GM21737 (cell line): Measurements from ENCODE around the gene FUT2.
"Not testable (repeated sequence)": the region's sequence is repeated elsewhere in the genome, so short reads cannot be mapped to it uniquely, and the experiment has no call there.

Source experiments
- ATAC-seq: cut with Tn5 transposase; IDR thresholded peaks from one replicate; pipeline ENCODE4 v1.9.1; 2021; ENCODE audit warnings: mild to moderate bottlenecking, moderate library complexity; ENCODE audit not compliant: unreplicated experiment

The FUT2 gene

DNA sequence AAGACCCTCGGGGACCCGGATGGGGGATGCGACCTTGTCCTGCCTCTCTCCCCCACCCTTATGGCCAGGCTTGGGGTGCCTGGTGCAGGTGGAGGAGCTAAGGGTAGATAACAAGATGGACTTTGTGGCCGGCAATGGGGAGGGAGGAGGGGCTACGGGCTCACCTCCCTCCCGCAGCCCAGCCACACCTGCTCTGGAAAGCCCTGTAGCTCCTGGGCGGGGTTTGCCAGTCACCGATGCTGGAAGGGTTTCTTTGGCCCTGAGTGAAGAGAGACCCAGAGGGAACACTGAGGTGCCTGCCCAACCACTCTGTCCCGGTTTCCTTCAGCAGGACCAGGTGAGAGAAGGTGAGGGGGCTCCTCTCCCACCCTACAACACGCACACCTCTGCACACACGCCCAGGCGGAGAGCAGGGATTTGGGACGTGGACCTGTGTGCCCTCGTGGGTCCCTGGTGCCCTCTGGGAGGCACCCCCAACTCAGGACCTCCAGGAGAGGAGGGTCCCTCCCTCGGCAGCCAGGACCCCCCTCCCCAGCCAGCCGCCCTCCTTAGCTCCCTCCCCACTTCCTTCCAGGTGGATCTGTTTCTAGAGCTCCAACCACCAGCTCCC lies at the start of gene FUT2:
TSS of gene FUT2 (plus strand) at position 229 of the 610 bp plus-strand sequence. CDS start 6,986 bp downstream, outside the sequence.
- ATAC-seq, result no peak

DNA sequence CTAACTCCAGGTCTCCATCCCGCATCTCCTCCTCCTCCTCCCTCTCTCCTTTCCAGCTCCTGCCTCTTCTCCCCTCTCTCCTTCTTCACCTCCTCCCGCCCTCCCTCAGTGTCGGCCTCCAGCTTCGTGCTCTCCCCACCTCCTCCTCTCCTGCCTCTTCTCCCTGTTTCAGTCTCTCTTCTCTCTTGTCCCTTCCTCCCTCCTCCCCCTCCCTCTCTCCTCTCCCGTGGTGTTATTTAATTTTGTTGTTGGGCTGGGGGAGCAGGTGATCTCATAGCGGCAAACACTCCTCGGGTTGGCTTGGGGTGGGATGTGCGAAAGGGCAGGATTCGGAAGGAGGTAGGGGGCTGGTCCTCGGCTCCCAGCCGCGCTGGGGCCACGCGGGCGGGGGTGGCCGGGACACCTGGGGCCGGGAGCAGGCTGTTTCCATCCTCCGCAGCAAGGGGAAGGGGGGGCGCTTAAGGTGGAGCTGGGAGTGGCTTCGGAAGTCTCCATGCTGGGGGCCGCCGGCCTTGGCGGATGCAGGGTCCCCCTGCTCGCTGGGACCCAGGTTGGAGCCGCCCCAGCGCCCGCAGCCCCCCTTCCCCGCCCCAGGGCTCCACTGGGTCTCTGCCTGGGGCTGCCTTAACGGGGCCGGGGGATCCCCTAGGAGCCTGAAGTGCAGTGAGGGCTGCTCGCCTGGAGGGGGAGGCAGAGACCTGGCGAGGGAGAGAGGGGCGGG lies 49.6 kb upstream of the FUT2 start, which contains the start of gene CA11:
TSS of gene CA11 (minus strand) at position 187 of the 721 bp plus-strand sequence. CDS start 555 bp downstream, outside the sequence.
- peak; percentile 76 for ATAC-seq

GRCh38 chr19:48646722-48647216 lies 49.0 kb upstream of the FUT2 start:
- ATAC-seq, result no peak

GRCh38 chr19:48648134-48648533 lies 47.6 kb upstream of the FUT2 start:
- no peak for ATAC-seq

- ATAC-seq, result no peak
Observed at GRCh38 chr19:48650974-48651682, 44.6 kb upstream of the FUT2 start.

DNA sequence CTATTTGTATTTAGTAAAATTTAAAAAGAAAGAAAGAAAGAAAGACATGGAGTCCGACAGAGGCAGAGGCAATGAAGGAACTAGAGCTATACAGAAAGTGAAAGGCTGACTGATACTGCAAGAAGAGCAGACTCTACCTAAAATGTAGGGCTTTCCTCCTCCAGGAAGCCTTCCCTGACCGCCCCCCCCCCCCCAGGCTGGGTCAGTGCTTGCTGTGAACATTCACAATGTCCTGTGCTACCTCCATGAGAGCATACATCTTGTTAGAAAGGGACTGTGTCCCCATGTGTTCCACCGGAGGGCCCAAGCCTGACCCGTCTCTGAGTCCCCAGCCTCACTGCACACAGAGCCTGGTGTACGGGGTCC lies 44.1 kb upstream of the FUT2 start:
- ATAC-seq, result no peak

DNA sequence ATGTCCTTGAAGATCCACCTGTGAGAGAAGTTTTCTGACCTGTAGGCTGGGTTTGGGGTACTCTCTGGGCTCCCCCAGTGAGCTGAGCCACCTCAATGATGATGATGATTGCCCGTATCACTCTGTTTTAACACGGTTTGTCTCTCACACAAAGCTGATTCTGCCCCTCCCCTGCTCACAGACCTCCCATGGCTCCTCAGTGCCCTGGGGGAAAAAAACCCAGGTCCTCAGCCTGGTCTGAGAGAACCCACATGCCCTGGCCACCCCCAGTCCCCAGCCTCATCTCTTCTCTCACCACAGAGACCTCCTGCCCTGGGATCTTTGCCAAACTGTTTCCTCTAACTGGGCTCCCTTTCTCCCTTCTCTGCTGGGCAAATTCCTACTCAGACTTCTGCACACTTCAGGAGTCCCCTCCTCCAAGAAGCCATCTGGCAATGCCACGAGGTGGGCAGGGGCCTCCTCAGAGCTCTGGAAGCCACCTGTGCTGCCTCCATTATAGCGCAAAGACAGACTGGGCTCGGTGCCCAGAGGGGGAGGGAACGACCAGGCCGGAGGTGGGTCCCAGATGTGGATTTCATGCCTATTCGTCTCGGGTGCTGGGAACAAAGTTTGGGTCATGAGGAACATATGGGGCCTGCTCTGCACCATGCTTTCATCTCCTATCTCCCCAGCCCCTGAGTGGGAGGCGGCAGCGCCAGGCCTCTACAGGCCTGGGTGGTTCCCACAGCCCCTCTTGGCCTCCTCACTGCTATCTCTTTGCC lies 41.3 kb upstream of the FUT2 start:
- ATAC-seq, result no peak

DNA sequence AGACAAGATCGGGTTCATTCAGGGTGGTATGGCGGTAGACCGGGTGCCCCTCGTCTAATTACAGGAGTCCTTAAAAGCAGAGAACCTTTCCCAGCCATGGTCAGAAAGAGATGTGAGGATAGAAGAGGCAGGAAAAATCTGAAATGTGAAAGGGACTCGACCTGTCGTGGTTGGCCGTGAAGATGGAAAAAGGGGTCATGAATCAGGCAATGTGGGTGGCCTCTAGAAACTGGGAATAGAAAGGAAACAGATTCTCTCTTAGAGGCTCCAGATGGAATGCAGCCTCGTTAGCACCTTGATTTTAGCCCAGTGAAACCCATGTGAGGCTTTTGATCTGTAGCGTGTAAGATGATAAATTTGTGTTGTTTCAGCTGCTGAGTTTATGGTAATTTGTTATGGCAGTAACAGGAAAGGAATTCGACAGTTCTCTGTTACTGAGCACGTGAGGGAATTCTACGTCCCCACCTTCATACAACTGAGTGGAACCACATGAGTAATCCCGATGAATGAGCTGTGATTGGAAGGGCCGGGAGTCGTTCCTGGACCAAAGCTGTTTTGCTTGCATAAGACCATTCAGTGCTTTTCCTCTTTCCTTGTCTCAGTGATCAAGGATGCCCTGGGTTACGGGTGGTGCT lies 38.8 kb upstream of the FUT2 start:
- ATAC-seq, result no peak

GRCh38 chr19:48657828-48658227 lies 37.9 kb upstream of the FUT2 start:
- ATAC-seq, result not testable (repeated sequence)

DNA sequence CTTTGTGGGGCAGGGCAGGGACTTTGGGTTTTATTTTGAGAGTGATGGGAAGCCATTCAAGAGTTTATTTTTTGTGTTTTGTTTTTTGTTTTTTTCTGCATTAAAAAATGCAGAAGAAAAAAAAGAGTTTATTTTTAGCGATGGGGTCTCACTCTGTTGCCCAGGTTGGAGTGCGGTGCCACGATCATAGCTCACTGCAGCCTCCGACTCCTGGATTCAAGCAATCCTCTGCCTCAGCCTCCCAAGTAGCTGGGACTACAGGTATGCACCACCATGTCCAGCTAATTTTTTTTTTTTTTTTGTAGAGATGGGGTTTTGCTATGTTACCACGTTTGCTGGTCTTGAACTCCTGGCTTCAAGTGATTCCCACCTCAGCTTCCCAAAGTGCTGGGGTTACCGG lies 37.3 kb upstream of the FUT2 start:
- no peak for ATAC-seq

GRCh38 chr19:48659768-48660167 lies 36.0 kb upstream of the FUT2 start:
- no peak for ATAC-seq

DNA sequence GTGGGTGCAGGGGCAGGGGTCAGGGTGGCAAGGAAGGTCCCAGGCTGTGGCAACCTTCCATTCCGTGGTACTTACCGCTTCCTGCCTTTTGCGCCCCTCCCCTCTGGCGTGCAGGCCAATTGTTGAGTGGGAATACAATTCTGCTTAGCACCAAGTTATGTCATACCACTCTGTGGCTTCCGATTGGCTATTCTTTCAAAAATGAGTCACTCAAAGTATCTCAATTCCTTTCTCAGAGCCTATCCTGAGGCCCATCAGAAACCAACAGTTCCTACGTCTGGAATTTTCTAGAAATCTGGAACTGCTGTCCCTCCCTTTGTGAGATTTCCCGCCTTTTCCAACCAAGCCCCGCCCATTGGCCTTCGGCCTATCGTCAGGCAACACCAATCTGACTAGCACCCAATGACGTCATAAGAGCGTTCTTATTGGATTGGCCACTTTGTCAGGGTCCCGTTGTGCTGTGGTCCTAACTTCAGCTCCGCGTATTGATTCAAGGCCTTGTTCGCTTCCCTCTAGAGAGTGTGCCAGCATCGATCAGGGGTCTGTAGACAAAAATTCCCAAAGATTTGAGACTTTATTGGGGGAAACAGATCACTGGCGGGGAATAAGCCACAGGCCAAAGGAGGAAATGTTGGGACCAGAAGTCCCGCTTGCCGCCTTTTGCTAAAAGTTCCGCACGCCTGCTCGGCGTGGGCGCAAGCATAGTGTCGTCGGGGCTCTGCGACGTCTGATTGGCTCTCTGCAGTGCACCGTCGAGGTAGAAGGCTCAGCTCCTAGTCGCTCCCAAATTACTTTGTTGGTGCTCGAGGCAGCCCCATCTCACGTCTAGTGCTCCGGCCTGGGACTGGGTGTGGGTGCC lies 34.7 kb upstream of the FUT2 start:
- ATAC-seq, result peak; percentile 82

GRCh38 chr19:48661711-48662090 lies 34.1 kb upstream of the FUT2 start:
- no peak for ATAC-seq

DNA sequence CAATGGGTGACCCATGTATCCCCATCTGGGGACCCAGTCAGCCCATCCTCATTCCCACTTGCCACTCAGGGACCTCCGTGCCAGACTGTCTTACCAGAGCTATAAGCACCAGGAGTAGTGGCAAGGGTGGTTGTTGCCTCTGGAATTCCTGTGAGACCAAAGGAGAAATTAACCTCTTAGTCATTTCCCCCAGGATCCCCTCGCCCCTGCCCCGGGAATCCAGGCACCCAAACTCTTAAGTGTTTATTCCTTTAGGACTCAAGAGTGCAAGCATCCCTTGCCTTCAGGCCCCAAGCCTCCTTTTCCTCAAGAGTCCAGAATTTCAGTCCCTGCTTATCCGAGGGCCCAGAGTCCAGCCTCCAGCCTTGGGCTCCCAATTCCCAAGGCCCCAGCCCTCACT lies 32.1 kb upstream of the FUT2 start:
- ATAC-seq, result no peak

GRCh38 chr19:48664476-48664875 lies 31.3 kb upstream of the FUT2 start:
- ATAC-seq, result no peak

- no peak for ATAC-seq
Observed at GRCh38 chr19:48665786-48666185, 30.0 kb upstream of the FUT2 start.

DNA sequence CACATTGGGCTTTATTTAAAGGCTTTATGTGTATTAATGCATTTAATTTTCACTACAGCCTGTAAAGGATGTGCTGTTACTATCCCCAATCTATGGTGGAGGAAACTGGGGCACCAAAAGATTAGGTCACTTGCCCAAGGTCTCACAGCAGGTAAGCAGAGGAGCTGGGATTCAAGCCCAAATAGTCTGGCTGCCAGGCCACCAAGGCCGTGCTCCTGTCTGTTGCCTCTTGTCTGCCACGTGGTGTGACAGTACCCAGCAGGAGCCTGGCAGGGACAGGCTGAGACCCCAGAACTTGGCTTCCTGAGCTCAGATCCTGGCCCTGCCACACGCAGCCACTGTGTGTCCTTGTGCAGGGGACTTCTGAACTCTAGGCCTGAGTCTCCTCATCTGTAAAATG lies 27.4 kb upstream of the FUT2 start:
- no peak for ATAC-seq

DNA sequence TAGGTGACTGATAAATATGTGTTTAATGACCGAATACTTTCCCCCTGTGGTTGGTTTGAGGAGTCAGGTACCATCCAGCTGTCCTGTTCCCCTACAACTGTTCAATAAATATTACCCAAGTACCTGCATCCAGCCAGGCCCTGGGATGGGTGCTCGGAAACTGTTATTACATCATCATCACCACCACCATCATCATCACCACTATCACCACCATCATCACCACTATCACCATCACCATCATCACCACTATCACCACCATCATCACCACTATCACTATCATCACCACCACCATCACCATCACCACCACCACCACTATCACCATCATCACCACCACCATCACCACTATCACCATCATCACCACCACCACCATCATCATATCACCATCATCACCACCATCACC lies 27.0 kb upstream of the FUT2 start:
- ATAC-seq, result no peak

- ATAC-seq, result no peak
Observed at GRCh38 chr19:48669903-48670668, 25.7 kb upstream of the FUT2 start.
